Loucy (cell line): ENCODE data around the gene BACH2.
"Not testable (repeated sequence)": the region's sequence is repeated elsewhere in the genome, so short reads cannot be mapped to it uniquely, and the experiment has no call there.

Experiments
- H2AFZ ChIP-seq: fragments of 200-600 bp; sonication (generic); 2 replicates; pipeline ENCODE4 v1.6.0; 2016; ENCODE audit warnings: antibody characterized with exemption, mild to moderate bottlenecking, low read length, moderate library complexity
- H3F3A ChIP-seq: fragments of 200-600 bp; 2 replicates; pipeline ENCODE4 v1.6.0; 2016; ENCODE audit warnings: antibody characterized with exemption, low read depth, mild to moderate bottlenecking
- H3K27me3 ChIP-seq: fragments of 200-600 bp; sonication (generic); 2 replicates; pipeline ENCODE4 v1.6.1; 2014; ENCODE audit warnings: low read length, mild to moderate bottlenecking; ENCODE audit not compliant: insufficient read depth, poor library complexity, severe bottlenecking
- H3K36me3 ChIP-seq: fragments of 200-600 bp; sonication (generic); 2 replicates; pipeline ENCODE4 v1.6.1; 2016; ENCODE audit warnings: low read length; ENCODE audit not compliant: insufficient read depth
- H3K4me1 ChIP-seq: fragments of 200-600 bp; sonication (generic); 2 replicates; pipeline ENCODE4 v1.5.1; 2014; ENCODE audit warnings: low read length, mild to moderate bottlenecking; ENCODE audit not compliant: insufficient read depth, poor library complexity, severe bottlenecking
- H3K4me2 ChIP-seq: fragments of 200-600 bp; sonication (generic); 2 replicates; pipeline ENCODE4 v1.6.0; 2014; ENCODE audit warnings: antibody characterized with exemption, low read length, low read depth, mild to moderate bottlenecking; ENCODE audit not compliant: poor library complexity, severe bottlenecking
- H3K4me3 ChIP-seq: fragments of 200-600 bp; sonication (generic); 2 replicates; pipeline ENCODE4 v1.5.1; 2014; ENCODE audit warnings: low read length, mild to moderate bottlenecking, mixed read lengths; ENCODE audit not compliant: poor library complexity, severe bottlenecking
- H3K79me2 ChIP-seq: fragments of 200-600 bp; sonication (generic); 2 replicates; pipeline ENCODE4 v1.6.1; 2014; ENCODE audit warnings: low read length; ENCODE audit not compliant: insufficient read depth
- H3K9ac ChIP-seq: fragments of 200-600 bp; sonication (generic); 2 replicates; pipeline ENCODE4 v1.6.0; 2014; ENCODE audit warnings: mild to moderate bottlenecking, low read depth, low read length, moderate library complexity; ENCODE audit not compliant: poor library complexity, severe bottlenecking
- H3K9me2 ChIP-seq: fragments of 200-600 bp; sonication (generic); replicated peaks from 2 replicates; pipeline ENCODE4 v1.6.1; 2016; ENCODE audit warnings: low read depth, low read length, mixed read lengths
- H3K9me3 ChIP-seq: fragments of 200-600 bp; sonication (generic); 2 replicates; pipeline ENCODE4 v1.6.1; 2014; ENCODE audit warnings: mild to moderate bottlenecking, antibody characterized with exemption, low read length, low read depth; ENCODE audit not compliant: insufficient read depth
- H4K20me1 ChIP-seq: fragments of 200-600 bp; sonication (generic); 2 replicates; pipeline ENCODE4 v1.6.0; 2014; ENCODE audit warnings: antibody characterized with exemption, low read length, mild to moderate bottlenecking; ENCODE audit not compliant: insufficient read depth, poor library complexity, severe bottlenecking
- CTCF ChIP-seq: fragments of 200-600 bp; sonication (generic); conservative IDR thresholded peaks from 2 replicates; pipeline ENCODE4 v1.5.1; 2014; ENCODE audit warnings: mild to moderate bottlenecking, antibody characterized with exemption, low read length
- EZH2phosphoT487 ChIP-seq: fragments of 200-600 bp; IDR thresholded peaks from 2 replicates; pipeline ENCODE4 v1.6.1; 2018; ENCODE audit warnings: antibody characterized with exemption, mild to moderate bottlenecking, moderate library complexity, borderline replicate concordance

BACH2 gene

GRCh38 chr6:90336388-90336947 is 39.8 kb upstream of the BACH2 start:
- no peaks in the 10 kb centered on the region for H4K20me1 ChIP-seq
- no peak overlapping the region for H3K4me3 ChIP-seq
- no peaks in the 10 kb centered on the region; the same call in 1 of the 2 replicates for H3K9me3 ChIP-seq
- no peaks in the 10 kb centered on the region for H3K79me2 ChIP-seq
- no peak overlapping the region for H2AFZ ChIP-seq
- H3K9ac ChIP-seq = no peak overlapping the region
- TF ChIP-seq EZH2phosphoT487 = no peak
- no peak for TF ChIP-seq CTCF
- H3K4me2 ChIP-seq = no peak overlapping the region
- H3K4me1 ChIP-seq = no peaks in the 10 kb centered on the region
- no peaks in the 10 kb centered on the region for H3K36me3 ChIP-seq
- H3F3A ChIP-seq = no peaks in the 10 kb centered on the region
- no peaks in the 10 kb centered on the region for H3K27me3 ChIP-seq
- no peaks in the 10 kb centered on the region for H3K9me2 ChIP-seq

DNA sequence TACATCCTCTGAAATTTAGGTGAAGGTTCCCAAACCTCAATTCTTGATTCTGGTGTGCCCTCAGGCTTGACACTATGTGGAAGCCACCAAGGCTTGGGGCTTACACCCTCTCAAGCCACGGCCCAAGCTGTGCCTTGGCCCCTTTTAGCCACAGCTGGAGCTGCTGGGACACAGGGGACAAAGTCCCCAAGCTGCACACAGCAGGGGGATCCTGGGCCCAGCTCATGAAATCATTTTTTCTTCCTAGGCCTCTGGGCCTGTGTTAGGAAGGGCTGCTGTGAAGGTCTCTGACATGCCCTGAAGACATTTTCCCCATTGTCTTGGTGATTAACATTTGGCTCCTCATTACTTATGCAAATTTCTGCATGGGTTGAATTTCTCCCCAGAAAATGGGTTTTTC is 37.3 kb upstream of the BACH2 start:
- Histone ChIP-seq H3K9ac (no peak overlapping the region), H3K9me2 (no peaks in the 10 kb centered on the region), H3F3A (no peaks in the 10 kb centered on the region), H3K4me3 (no peak overlapping the region), H3K4me1 (no peaks in the 10 kb centered on the region), H3K4me2 (no peak overlapping the region), H3K27me3 (no peaks in the 10 kb centered on the region), H2AFZ (no peak overlapping the region), H3K36me3 (no peaks in the 10 kb centered on the region), H3K9me3 (no peaks in the 10 kb centered on the region; the same call in 1 of the 2 replicates), H3K79me2 (no peaks in the 10 kb centered on the region), H4K20me1 (no peaks in the 10 kb centered on the region)
- TF ChIP-seq CTCF (no peak), EZH2phosphoT487 (no peak)

DNA sequence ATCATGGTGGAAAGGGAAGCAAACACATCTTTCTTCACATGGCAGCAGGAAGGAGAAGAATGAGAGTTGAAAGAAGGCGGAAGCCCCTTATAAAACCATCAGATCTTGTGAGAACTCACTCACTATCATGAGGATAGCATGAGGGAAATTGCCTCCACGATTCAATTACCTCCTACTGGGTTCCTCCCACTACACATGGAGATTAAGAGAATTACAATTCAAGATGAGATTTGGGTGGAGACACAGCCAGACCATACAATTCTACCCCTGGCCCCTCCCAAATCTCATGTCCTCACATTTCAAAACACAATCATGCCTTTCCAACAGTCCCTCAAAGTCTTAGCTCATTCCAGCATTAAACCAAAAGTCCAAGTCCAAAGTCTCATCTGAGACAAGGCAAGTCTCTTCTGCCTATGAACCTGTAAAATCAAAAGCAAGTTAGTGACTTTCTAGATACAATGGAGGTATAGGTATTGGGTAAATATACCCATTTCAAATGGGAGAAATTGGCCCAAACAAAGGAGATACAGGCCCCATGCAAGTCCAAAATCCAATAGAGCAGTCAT is 36.4 kb upstream of the BACH2 start:
- H2AFZ ChIP-seq, H3K9me2 ChIP-seq, H3K4me2 ChIP-seq, H3K27me3 ChIP-seq, H3K79me2 ChIP-seq, H3K4me3 ChIP-seq, H4K20me1 ChIP-seq, H3K9ac ChIP-seq, H3K36me3 ChIP-seq, H3F3A ChIP-seq, H3K9me3 ChIP-seq, H3K4me1 ChIP-seq: not testable (repeated sequence)
